Measurements from ENCODE around the gene SLC9C2. TPM values are rescaled to one million over a fixed set of nuclear protein-coding genes. Genes with fewer than 3 reads are reported as not detected.
"Not testable (repeated sequence)": the region's sequence is repeated elsewhere in the genome, so short reads cannot be mapped to it uniquely, and the experiment has no call there.

SLC9C2 gene
- total RNA-seq, 1 donor from 2014 or later = 1.2 TPM

DNA sequence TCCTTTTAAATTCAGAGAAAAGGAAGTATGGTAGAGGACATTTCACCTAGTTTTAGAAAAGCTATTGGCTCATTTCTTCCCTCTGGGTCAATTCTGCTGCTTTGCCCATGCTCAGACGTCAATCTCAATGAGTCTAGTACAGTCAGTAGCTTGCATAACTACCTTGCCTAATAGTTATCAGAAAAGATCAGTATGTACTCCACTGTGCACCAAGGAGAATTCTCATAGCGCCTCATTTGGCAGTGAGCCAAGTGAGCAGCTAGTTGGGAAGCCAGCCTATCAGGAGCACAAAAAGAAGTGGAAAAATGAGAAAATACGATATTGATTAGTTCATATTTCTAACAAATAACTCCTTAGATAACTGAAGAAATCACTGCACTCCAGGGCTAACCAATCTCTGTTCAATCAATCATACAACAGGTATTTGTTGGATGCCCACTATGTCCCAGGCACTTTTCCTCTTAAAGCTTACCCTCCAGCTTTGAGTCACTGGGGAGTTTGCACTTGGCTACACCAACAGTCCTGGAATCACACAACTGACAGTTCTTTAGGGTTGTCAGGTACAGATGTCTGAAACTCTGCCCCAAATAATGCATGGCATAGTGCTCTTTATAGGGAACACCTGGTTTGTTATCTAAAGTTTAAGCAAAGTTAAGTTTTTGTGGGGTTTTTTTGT is 75.6 kb downstream of the SLC9C2 start:
- H3K36me3 Mint-ChIP-seq = no peaks in the 10 kb centered on the region
- H3K27ac Mint-ChIP-seq = no peak overlapping the region
- TF ChIP-seq, protein P1, sequence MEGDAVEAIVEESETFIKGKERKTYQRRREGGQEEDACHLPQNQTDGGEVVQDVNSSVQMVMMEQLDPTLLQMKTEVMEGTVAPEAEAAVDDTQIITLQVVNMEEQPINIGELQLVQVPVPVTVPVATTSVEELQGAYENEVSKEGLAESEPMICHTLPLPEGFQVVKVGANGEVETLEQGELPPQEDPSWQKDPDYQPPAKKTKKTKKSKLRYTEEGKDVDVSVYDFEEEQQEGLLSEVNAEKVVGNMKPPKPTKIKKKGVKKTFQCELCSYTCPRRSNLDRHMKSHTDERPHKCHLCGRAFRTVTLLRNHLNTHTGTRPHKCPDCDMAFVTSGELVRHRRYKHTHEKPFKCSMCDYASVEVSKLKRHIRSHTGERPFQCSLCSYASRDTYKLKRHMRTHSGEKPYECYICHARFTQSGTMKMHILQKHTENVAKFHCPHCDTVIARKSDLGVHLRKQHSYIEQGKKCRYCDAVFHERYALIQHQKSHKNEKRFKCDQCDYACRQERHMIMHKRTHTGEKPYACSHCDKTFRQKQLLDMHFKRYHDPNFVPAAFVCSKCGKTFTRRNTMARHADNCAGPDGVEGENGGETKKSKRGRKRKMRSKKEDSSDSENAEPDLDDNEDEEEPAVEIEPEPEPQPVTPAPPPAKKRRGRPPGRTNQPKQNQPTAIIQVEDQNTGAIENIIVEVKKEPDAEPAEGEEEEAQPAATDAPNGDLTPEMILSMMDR (IDR thresholded peaks at IDR 0.05; ENCODE audit: unreplicated experiment) = no peak
- H3K4me1 Mint-ChIP-seq = peaks cover 9% of the 10 kb centered on the region
- H3K4me3 Mint-ChIP-seq = no peak overlapping the region
- no peaks in the 10 kb centered on the region for H3K27me3 Mint-ChIP-seq (ENCODE audit: low read depth)
- no peak for DNase-seq (ENCODE audit: low spot score in 2 of 2, unreplicated experiment in 2 of 2)
- H3K9me3 Mint-ChIP-seq = no peaks in the 10 kb centered on the region

DNA sequence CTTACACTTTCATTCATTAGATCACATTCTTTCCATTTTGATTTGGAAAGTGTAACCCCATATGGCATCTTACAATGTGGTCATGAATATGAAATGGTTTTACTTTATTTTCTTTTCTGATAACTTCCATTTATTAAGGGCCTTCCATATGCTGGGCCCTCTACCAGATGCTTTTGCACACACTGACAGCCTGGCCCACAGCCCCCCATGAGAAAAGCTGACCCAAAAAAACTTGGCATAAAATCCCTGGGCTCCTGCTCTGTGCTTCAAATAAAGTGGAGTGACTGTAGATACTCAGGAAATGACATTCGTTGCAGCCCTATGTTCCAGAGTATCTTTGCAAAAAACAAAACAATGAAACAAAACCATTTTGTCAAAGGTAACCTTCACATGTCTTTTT is 76.9 kb downstream of the SLC9C2 start:
- H3K4me3 Mint-ChIP-seq = no peak overlapping the region
- TF ChIP-seq, protein P1 (IDR thresholded peaks at IDR 0.05; ENCODE audit: unreplicated experiment) = no peak
- no peaks in the 10 kb centered on the region for H3K27me3 Mint-ChIP-seq (ENCODE audit: low read depth)

DNA sequence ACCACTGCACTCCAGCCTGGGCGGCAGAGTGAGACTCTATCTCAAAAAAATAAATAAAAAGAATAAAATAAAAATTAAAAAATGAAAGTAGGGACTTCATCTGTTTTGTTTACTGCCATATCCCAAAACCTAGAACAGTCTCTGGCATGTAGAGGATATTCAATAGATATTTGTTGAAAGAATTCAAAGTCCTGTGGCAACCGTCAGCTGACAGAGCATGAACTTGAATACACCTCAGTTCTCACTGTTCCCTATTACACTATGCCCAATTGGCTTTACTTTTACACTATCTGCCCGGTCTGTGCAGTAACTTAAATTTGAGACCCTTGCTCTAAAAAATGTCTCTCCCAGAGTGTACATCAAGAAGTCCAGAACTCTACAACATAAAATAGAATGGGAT is 79.5 kb downstream of the SLC9C2 start:
- H3K27me3 Mint-ChIP-seq (ENCODE audit: low read depth) = no peaks in the 10 kb centered on the region
- TF ChIP-seq, protein P1 (IDR thresholded peaks at IDR 0.05; ENCODE audit: unreplicated experiment) = no peak
- DNase-seq (ENCODE audit: low spot score in 2 of 2, unreplicated experiment in 2 of 2) = no peak
- H3K27ac Mint-ChIP-seq = no peak overlapping the region
- no peak overlapping the region for H3K4me3 Mint-ChIP-seq
- H3K9me3 Mint-ChIP-seq = no peaks in the 10 kb centered on the region
- peaks cover 2% of the 10 kb centered on the region for H3K4me1 Mint-ChIP-seq
- H3K36me3 Mint-ChIP-seq = no peaks in the 10 kb centered on the region

More for the DNA sequence above, 76.9 kb downstream of the SLC9C2 start:
- DNase-seq (ENCODE audit: low spot score in 2 of 2, unreplicated experiment in 2 of 2) = no peak
- Mint-ChIP-seq H3K9me3 (no peaks in the 10 kb centered on the region), H3K4me1 (peaks cover 9% of the 10 kb centered on the region), H3K27ac (no peak overlapping the region), H3K36me3 (no peaks in the 10 kb centered on the region)

DNA sequence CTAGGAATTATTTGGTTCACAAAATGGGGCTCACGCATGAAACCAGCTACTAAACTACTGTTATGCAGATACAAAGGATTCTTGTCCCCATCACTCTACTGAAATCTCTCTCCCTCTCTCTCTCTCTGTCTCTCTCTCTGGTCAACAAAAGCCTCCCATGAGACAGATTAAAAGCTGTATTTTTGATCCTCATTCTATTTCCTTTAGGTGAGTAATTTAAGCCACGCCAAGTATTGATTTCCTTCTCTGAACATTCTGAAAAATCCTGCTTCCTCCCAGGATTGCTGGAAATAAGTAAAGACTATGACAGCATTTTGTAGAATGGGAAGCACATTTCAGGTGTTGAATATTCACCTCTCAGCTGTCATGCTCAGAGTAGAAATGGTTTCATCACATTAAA is 82.1 kb downstream of the SLC9C2 start:
- TF ChIP-seq, protein P1 (IDR thresholded peaks at IDR 0.05; ENCODE audit: unreplicated experiment) = no peak
- DNase-seq (ENCODE audit: low spot score in 2 of 2, unreplicated experiment in 2 of 2) = no peak
- Mint-ChIP-seq H3K4me1 (no peaks in the 10 kb centered on the region), H3K27ac (no peak overlapping the region), H3K27me3 (ENCODE audit: low read depth) (no peaks in the 10 kb centered on the region), H3K4me3 (no peak overlapping the region), H3K36me3 (no peaks in the 10 kb centered on the region), H3K9me3 (no peaks in the 10 kb centered on the region)

DNA sequence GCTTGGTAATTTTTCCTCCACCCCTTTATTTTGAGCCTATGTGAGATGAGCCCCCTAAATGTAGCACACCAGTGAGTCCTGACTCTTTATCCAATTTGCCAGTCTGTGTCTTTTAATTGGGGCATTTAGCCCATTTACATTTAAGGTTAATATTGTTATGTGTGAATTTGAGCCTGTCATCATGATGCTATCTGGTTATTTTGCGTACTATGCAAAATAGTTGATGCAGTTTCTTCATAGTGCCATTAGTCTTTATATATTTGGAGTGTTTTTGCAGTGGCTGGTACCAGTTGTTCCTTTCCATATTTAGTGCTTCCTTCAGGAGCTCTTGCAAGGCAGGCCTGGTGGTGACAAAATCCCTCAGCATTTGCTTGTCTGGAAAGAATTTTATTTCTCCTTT is 88.4 kb downstream of the SLC9C2 start:
- H3K36me3 Mint-ChIP-seq; H3K27me3 Mint-ChIP-seq (ENCODE audit: low read depth); H3K4me3 Mint-ChIP-seq; DNase-seq (ENCODE audit: low spot score in 2 of 2, unreplicated experiment in 2 of 2); H3K4me1 Mint-ChIP-seq; H3K27ac Mint-ChIP-seq: not testable (repeated sequence)
- peaks cover 13% of the 10 kb centered on the region for H3K9me3 Mint-ChIP-seq

DNA sequence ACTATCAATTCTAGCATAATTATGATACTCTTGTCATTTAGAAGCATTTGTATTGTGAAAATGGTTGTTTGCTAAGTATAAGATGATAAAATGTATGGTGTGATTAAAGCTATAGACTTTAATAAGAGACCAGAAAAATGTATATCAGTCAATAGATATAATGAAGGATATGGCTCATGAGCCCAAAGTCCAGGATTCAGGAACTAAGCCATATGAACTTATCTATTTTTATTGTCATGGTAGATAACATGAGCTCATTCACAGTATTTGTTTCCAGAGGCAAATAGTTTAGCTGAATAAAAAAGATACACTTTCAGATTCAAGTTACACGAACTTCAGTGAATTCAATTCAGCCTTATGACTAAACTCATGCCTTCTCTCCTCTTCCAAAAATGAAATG is 93.1 kb downstream of the SLC9C2 start:
- TF ChIP-seq, protein P1 (IDR thresholded peaks at IDR 0.05; ENCODE audit: unreplicated experiment) = no peak
- Mint-ChIP-seq H3K9me3 (peaks cover 13% of the 10 kb centered on the region), H3K27me3 (ENCODE audit: low read depth) (peaks cover 1% of the 10 kb centered on the region), H3K4me3 (no peak overlapping the region), H3K36me3 (peaks cover 1% of the 10 kb centered on the region), H3K27ac (no peak overlapping the region), H3K4me1 (peaks cover 9% of the 10 kb centered on the region)
- DNase-seq (ENCODE audit: low spot score in 2 of 2, unreplicated experiment in 2 of 2) = no peak

All from mesothelial cell of epicardium (in vitro differentiated cells).